Gastrocnemius medialis (tissue), 4 donors: ENCODE data around the gene PPM1F.

Experiments
- CTCF ChIP-seq, 5 experiments: fragments of 450-650 bp in 3 of 5; fragments of 200-600 bp in 2 of 5; sonication (generic) in 2 of 5; IDR thresholded peaks in 4 of 5; conservative IDR thresholded peaks in 1 of 5; 1 replicate in 4 of 5; 2 replicates in 1 of 5; pipeline ENCODE4 v1.5.1; 2016 to 2019; ENCODE audit warnings: antibody characterized with exemption in 5 of 5, mild to moderate bottlenecking in 3 of 5, moderate library complexity in 3 of 5
- POLR2A ChIP-seq, 2 donors: fragments of 450-650 bp; IDR thresholded peaks; one replicate each; pipeline ENCODE4 v1.6.1; 2017; ENCODE audit warnings: antibody characterized with exemption in 2 of 2, mild to moderate bottlenecking in 2 of 2, moderate library complexity in 2 of 2

GRCh38 chr22:21972806-21973205 is 20.2 kb upstream of the PPM1F start:
- no peak for TF ChIP-seq POLR2A (IDR thresholded peaks at IDR 0.05)
- no peak for TF ChIP-seq CTCF (IDR thresholded peaks at IDR 0.05 in 4 of 5, conservative IDR thresholded peaks at IDR 0.05 in 1 of 5)
